ENCODE results near the gene PAX1. TPM values are rescaled to one million over a fixed set of nuclear protein-coding genes. Genes with fewer than 3 reads are reported as not detected.
A peak's percentile ranks its signal among the peaks of the same experiment; 100 is the strongest.

The PAX1 gene
- total and polyA plus RNA-seq, 9 of the 15 experiments (the other 6 are each of a cell fraction or from before 2014, with no cell fraction given), result not detected

DNA sequence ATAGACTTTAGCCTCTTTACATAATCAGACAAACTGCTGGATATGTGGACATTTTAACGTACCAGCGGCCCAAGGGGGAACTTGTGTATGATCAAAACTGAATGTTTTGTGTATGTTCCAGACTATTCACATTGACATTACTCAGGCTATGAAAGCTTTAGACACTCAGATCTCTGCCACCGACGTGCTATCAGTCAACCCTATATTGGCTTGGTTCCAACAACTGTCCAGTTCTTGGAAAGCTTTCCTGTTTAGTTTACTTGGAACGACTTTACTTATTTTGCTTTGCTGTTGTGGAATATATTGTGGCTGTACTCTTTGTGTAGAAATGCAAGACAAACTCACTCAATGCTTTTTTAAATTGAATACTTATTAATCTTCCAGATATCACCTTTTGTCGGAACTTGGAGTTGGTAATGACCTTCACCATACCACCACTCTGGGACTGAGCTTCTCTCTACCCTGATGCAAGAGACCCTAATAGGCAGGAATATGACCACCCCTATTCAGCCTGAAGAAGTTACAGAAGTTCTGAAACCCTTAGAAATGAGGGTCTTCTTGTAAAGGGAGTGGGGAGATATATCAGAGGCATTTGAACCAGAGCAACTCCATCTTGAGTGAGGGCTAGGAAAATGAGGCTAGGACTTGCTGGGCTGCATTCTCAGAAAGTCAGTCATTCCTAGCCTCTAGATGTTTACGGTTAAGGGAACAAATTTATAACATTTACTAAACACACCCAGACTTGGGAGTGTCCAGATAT, 49.0 kb upstream of the PAX1 start (continued):
- TF ChIP-seq JUND (IDR thresholded peaks at IDR 0.05; ENCODE audit: borderline replicate concordance, low read depth, low read length) (no peak), JUND (tag; IDR thresholded peaks at IDR 0.05; ENCODE audit: borderline replicate concordance, low read depth, low read length) (no peak), PURB (CRISPR knock-in tag; IDR thresholded peaks at IDR 0.05; ENCODE audit: low read depth) (no peak), MEF2A (IDR thresholded peaks at IDR 0.05; ENCODE audit: control insufficient read depth, low read depth, low read length) (no peak), TGIF2 (CRISPR knock-in tag; IDR thresholded peaks at IDR 0.05) (no peak), POLR2G (IDR thresholded peaks at IDR 0.05; ENCODE audit: low read depth, low read length) (no peak), ZNF778 (CRISPR knock-in tag; IDR thresholded peaks at IDR 0.05) (peak; percentile 46; the same call in 1 of the 2 replicates), IFI16 (CRISPR knock-in tag; IDR thresholded peaks at IDR 0.05) (no peak), ZNF444 (CRISPR knock-in tag; IDR thresholded peaks at IDR 0.05) (peak; percentile 78), C11orf30 (IDR thresholded peaks at IDR 0.05; ENCODE audit: low read depth) (no peak), EGR1 (conservative IDR thresholded peaks at IDR 0.05) (no peak), ADNP (tag; IDR thresholded peaks at IDR 0.05) (no peak), RFX5 (IDR thresholded peaks at IDR 0.05; ENCODE audit: low read depth, low read length) (no peak), TRIM28 (IDR thresholded peaks at IDR 0.05) (no peak), KLF1 (tag; IDR thresholded peaks at IDR 0.05) (no peak), ZNF586 (CRISPR knock-in tag; conservative IDR thresholded peaks at IDR 0.05) (0 out of 2 replicates have a peak, but pooled peaks have one; percentile 65), TAL1 (IDR thresholded peaks at IDR 0.05) (no peak)
- TF ChIP-seq, protein P1, sequence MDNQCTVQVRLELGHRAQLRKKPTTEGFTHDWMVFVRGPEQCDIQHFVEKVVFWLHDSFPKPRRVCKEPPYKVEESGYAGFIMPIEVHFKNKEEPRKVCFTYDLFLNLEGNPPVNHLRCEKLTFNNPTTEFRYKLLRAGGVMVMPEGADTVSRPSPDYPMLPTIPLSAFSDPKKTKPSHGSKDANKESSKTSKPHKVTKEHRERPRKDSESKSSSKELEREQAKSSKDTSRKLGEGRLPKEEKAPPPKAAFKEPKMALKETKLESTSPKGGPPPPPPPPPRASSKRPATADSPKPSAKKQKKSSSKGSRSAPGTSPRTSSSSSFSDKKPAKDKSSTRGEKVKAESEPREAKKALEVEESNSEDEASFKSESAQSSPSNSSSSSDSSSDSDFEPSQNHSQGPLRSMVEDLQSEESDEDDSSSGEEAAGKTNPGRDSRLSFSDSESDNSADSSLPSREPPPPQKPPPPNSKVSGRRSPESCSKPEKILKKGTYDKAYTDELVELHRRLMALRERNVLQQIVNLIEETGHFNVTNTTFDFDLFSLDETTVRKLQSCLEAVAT (IDR thresholded peaks at IDR 0.05), result no peak
- TF ChIP-seq, protein P2, sequence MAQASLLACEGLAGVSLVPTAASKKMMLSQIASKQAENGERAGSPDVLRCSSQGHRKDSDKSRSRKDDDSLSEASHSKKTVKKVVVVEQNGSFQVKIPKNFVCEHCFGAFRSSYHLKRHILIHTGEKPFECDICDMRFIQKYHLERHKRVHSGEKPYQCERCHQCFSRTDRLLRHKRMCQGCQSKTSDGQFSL (CRISPR knock-in tag; IDR thresholded peaks at IDR 0.05), result no peak
- TF ChIP-seq, protein P2 (tag; IDR thresholded peaks at IDR 0.05), result peak in 1 of 2 experiments; percentile 79; a peak in 1 of 4 replicates
- TF ChIP-seq, protein P3, sequence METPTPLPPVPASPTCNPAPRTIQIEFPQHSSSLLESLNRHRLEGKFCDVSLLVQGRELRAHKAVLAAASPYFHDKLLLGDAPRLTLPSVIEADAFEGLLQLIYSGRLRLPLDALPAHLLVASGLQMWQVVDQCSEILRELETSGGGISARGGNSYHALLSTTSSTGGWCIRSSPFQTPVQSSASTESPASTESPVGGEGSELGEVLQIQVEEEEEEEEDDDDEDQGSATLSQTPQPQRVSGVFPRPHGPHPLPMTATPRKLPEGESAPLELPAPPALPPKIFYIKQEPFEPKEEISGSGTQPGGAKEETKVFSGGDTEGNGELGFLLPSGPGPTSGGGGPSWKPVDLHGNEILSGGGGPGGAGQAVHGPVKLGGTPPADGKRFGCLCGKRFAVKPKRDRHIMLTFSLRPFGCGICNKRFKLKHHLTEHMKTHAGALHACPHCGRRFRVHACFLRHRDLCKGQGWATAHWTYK (CRISPR knock-in tag; IDR thresholded peaks at IDR 0.05), result peak; percentile 96
- TF ChIP-seq, protein P4, sequence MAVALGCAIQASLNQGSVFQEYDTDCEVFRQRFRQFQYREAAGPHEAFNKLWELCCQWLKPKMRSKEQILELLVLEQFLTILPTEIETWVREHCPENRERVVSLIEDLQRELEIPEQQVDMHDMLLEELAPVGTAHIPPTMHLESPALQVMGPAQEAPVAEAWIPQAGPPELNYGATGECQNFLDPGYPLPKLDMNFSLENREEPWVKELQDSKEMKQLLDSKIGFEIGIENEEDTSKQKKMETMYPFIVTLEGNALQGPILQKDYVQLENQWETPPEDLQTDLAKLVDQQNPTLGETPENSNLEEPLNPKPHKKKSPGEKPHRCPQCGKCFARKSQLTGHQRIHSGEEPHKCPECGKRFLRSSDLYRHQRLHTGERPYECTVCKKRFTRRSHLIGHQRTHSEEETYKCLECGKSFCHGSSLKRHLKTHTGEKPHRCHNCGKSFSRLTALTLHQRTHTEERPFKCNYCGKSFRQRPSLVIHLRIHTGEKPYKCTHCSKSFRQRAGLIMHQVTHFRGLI (CRISPR knock-in tag; IDR thresholded peaks at IDR 0.05), result peak; percentile 92; the same call in 1 of the 2 replicates
